Epithelial cell of esophagus (primary cell): ENCODE results near the gene CTAG1B.
"Not testable (repeated sequence)": the region's sequence is repeated elsewhere in the genome, so short reads cannot be mapped to it uniquely, and the experiment has no call there.

ENCODE experiments used
- DNase-seq: peaks from one replicate; pipeline ENCODE4 v3.0.0; 2010; ENCODE audit warnings: low read depth
- H3K4me3 ChIP-seq: 2 replicates; pipeline ENCODE4 v1.5.1; 2011; ENCODE audit warnings: mild to moderate bottlenecking, low read length, control low read depth
- CTCF ChIP-seq: IDR thresholded peaks from 2 replicates; pipeline ENCODE4 v1.5.1; 2011; ENCODE audit warnings: low read depth, mild to moderate bottlenecking, low read length, control low read depth, inconsistent platforms; ENCODE audit not compliant: insufficient read depth; ENCODE audit errors: missing control alignments

Gene CTAG1B

GRCh38 chrX:154592505-154592904 lies 26.6 kb downstream of the CTAG1B start:
- H3K4me3 ChIP-seq: no peak overlapping the region
- no peak for DNase-seq
- TF ChIP-seq CTCF: no peak

- DNase-seq, H3K4me3 ChIP-seq: not testable (repeated sequence)
Observed at GRCh38 chrX:154590415-154590814, 28.7 kb downstream of the CTAG1B start.

- not testable (repeated sequence) for H3K4me3 ChIP-seq, DNase-seq
Observed at GRCh38 chrX:154584585-154585183, 34.4 kb downstream of the CTAG1B start, which contains the start of gene CTAG1A. Gene CTAG1A, plus strand, starts transcription at chrX:154585133. Its CDS starts 74 bp downstream, at chrX:154585207.

GRCh38 chrX:154582994-154583393 lies 36.1 kb downstream of the CTAG1B start:
- not testable (repeated sequence) for DNase-seq, H3K4me3 ChIP-seq

GRCh38 chrX:154575076-154575475 lies 44.0 kb downstream of the CTAG1B start:
- not testable (repeated sequence) for H3K4me3 ChIP-seq, DNase-seq

- DNase-seq, H3K4me3 ChIP-seq: not testable (repeated sequence)
Observed at GRCh38 chrX:154573061-154573460, 46.0 kb downstream of the CTAG1B start.

GRCh38 chrX:154570361-154570760 lies 48.7 kb downstream of the CTAG1B start:
- DNase-seq, H3K4me3 ChIP-seq: not testable (repeated sequence)
